MCF 10A (cell line): ENCODE data around the gene IER3. TPM values are rescaled to one million over a fixed set of nuclear protein-coding genes. Genes with fewer than 3 reads are reported as not detected.

Source experiments
- BruUV-seq: library from RNA; stranded (reverse); fragments of 400-500 nt; replicated peaks from 2 replicates; lab custom pipeline; 2021; lab: Mats Ljungman, UMichigan
- CTCF ChIA-PET: fragments of 300-600 bp; sonication (Branson Sonifier 250); formaldehyde crosslinking; extraction: SDS; loops from one replicate; lab custom pipeline; 2021; ENCODE audit warnings: antibody characterized with exemption, inconsistent platforms; lab: Yijun Ruan, JAX
- POLR2A ChIA-PET: fragments of 300-600, 350-650 bp; sonication (Branson Sonifier 250); formaldehyde crosslinking; extraction: SDS; loops from one replicate; lab custom pipeline; 2020; ENCODE audit warnings: antibody characterized with exemption, inconsistent platforms; lab: Yijun Ruan, JAX
- DNase-seq: peaks from one replicate; pipeline ENCODE4 v3.0.0-alpha.2; 2018; ENCODE audit not compliant: unreplicated experiment
- H3K27ac Mint-ChIP-seq: one replicate; pipeline ENCODE4 v1.8.0; 2022; ENCODE audit warnings: mild to moderate bottlenecking, low read depth, mixed read lengths; ENCODE audit not compliant: unreplicated experiment
- H3K27me3 Mint-ChIP-seq: one replicate; pipeline ENCODE4 v1.8.0; 2022; ENCODE audit warnings: mixed read lengths; ENCODE audit not compliant: insufficient read depth, unreplicated experiment
- H3K36me3 Mint-ChIP-seq: one replicate; pipeline ENCODE4 v1.8.0; 2022; ENCODE audit warnings: mild to moderate bottlenecking, moderate library complexity, mixed read lengths; ENCODE audit not compliant: insufficient read depth, unreplicated experiment
- H3K4me1 Mint-ChIP-seq: one replicate; pipeline ENCODE4 v1.8.0; 2022; ENCODE audit warnings: mixed read lengths; ENCODE audit not compliant: insufficient read depth, unreplicated experiment
- H3K4me3 Mint-ChIP-seq: one replicate; pipeline ENCODE4 v1.8.0; 2022; ENCODE audit warnings: mild to moderate bottlenecking, moderate library complexity, mixed read lengths; ENCODE audit not compliant: unreplicated experiment
- H3K9me3 Mint-ChIP-seq: one replicate; pipeline ENCODE4 v1.8.0; 2022; ENCODE audit warnings: mixed read lengths; ENCODE audit not compliant: unreplicated experiment
- intact Hi-C: fragments of 100-400 bp; cut with micrococcal nuclease; formaldehyde crosslinking; loops from 2 replicates; pipeline ENCODE4 v1.14.1; 2022
- total RNA-seq: library from RNA; stranded (reverse); gene quantifications from 2 replicates; pipeline ENCODE4 v1.2.3, GENCODE V29; 2022
- TF ChIP-seq, protein P1 (sequence below): fragments of 200-600 bp; IDR thresholded peaks from one replicate; pipeline ENCODE4 v1.8.0; 2022; ENCODE audit warnings: antibody characterized with exemption, mild to moderate bottlenecking; ENCODE audit not compliant: unreplicated experiment

Gene IER3
- total RNA-seq, 1 experiment from 2014 or later = 192 TPM

DNA sequence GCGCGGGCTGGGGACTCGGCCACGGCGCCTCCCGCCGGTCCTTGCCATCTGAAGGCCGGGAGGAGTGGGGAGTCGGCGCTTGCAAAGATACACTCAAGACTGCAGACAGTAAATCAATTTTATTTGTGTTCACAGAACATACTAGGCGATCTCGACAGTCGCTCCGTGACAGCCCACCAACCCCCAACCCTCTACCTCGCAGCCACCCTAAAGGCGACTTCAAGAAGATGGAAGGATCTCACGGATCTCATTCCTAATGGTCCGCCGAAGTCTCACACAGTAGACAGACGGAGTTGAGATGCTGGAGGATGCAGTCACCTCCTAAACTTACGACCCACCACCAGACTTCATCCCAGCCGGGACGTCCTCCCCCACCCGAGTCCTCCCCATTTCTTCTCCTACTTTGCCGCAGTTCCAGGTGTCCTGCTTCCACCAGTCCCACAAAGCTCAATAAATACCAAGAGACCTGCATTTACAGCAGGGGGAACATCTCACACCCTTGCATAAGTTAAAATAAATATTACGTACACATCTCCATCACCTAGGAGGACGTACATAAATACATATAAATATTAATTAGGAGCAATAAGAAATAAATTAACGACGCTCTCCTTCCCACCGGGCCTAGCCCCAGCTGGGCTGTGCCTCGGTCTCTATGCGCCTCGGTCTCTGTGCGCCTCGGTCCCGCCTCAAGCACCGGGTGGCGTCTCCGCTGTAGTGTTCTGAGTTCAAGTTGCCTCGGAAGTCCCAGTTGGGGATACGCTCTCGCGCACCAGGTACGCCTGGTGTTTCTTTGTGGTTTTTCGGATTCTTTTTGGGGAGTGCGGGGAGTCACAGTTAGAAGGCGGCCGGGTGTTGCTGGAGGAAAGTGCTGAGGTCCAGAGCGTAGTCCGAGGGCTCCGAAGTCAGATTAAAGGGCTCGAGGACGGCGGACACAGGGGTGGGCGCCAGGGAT is 971 bp downstream of the IER3 start:
- TSS peak; percentile 98 for BruUV-seq
- Mint-ChIP-seq H3K36me3 (peaks cover 58% of the 10 kb centered on the region), H3K4me3 (peak overlapping the region; percentile 91), H3K9me3 (no peaks in the 10 kb centered on the region), H3K4me1 (peaks cover 44% of the 10 kb centered on the region), H3K27me3 (no peaks in the 10 kb centered on the region), H3K27ac (peak overlapping the region; percentile 90)
- no peak for DNase-seq
- ChIA-PET POLR2A (interaction anchor here (0.5 to 9.2 kb wide), 22 partner anchors 9 to 171 kb away, joined by 3 to 159 read pairs (median 6); partner anchors contain the start of genes DDR1, MDC1 and VARS2), CTCF (interaction anchor here (0.5 to 2.1 kb wide), 14 partner anchors 9 to 638 kb away, joined by 3 to 31 read pairs (median 4); no protein-coding TSS in a partner anchor)
- intact Hi-C loops = loop anchor here (1.0 to 5.0 kb wide), 6 partner anchors 39 to 344 kb away; partner anchors contain the start of gene DDR1
- TF ChIP-seq, protein P1, sequence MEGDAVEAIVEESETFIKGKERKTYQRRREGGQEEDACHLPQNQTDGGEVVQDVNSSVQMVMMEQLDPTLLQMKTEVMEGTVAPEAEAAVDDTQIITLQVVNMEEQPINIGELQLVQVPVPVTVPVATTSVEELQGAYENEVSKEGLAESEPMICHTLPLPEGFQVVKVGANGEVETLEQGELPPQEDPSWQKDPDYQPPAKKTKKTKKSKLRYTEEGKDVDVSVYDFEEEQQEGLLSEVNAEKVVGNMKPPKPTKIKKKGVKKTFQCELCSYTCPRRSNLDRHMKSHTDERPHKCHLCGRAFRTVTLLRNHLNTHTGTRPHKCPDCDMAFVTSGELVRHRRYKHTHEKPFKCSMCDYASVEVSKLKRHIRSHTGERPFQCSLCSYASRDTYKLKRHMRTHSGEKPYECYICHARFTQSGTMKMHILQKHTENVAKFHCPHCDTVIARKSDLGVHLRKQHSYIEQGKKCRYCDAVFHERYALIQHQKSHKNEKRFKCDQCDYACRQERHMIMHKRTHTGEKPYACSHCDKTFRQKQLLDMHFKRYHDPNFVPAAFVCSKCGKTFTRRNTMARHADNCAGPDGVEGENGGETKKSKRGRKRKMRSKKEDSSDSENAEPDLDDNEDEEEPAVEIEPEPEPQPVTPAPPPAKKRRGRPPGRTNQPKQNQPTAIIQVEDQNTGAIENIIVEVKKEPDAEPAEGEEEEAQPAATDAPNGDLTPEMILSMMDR = no peak

DNA sequence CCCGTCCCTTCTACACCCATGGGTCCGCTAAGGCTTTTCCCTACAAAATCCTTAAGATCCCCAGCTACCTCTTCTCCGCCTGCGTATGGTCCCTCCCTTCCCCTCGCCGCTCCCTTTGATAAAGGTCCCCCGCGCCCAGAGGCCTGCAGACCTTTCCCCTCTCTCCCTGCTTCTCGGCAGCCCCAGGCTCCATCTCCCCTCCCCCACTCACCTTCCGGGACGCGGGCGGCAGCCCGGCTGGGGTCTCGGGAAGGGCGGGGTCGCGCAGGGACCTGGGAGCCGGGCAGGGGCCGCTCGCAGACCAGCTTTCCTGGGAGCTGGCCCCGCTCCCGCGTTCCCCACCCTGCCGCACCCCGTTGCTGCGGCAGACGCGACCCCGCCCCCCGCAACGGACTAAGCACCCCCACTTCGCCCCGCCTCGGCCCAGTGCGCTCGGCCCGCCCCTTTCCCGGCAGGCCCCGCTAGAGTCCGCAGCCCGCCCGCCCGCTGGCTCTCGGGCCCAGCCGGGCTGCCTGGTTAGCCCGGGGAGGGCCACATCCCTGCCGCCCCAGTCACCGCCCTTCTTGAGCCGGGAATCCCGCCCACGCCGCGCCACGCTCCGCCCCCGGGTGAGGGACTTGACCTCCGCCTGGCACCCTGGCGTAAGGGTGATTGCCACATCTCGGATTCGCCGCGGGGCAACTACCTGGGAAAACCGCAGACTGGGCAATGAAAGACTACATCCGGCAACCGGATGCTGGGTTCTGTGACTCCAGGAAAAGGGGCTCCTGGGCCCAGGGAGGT is 1.8 kb downstream of the IER3 start, which contains the start of gene FLOT1:
FLOT1 (minus strand) TSS at position 372 of the 783 bp plus-strand sequence. CDS start 498 bp downstream, outside the sequence.
- Mint-ChIP-seq H3K36me3 (peaks cover 64% of the 10 kb centered on the region), H3K9me3 (no peaks in the 10 kb centered on the region), H3K4me3 (peak within 1 kb of the TSS; percentile 91), H3K27me3 (no peaks in the 10 kb centered on the region), H3K27ac (peak within 1 kb of the TSS; percentile 90), H3K4me1 (peaks cover 38% of the 10 kb centered on the region)
- intact Hi-C loops = loop anchor here (1.0 to 5.0 kb wide), 5 partner anchors 78 to 345 kb away; partner anchors contain the start of gene DDR1
- TF ChIP-seq, protein P1 = no peak
- CTCF ChIA-PET = interaction anchor here (0.6 to 3.6 kb wide), 7 partner anchors 12 to 986 kb away, joined by 3 to 35 read pairs (median 4); no protein-coding TSS in a partner anchor
- DNase-seq = peak; percentile 99
- POLR2A ChIA-PET = interaction anchor here (0.5 to 9.2 kb wide), 25 partner anchors 10 to 237 kb away, joined by 3 to 159 read pairs (median 5); partner anchors contain the start of genes DDR1, DHX16 and VARS2
- BruUV-seq = no TSS peak

DNA sequence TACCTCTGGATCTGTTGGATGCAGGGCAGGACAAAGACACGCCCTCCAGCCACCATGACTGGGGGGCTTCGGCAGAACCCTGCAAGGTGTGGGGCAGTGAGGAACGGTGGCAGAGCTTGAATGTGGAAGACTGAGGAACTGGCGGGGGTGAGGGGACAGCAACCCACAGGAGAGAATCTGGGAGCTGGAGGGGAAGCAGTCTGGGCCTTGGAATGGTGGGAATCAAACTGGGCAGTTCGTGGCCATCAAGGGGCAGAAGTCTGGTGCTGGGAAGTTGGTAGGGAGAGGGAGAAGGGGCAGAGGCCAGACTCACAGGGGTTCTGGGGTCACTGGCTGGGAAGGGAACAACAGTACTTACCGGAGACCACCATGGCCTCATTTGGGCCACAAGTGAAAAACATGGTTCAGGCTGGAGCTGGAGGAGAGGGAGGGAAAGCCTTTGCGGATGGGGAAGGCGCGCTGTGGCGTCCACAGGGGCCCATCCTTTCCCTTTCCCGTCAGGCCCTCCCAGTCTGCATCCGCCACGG is 2.5 kb downstream of the IER3 start:
- no TSS peak for BruUV-seq
- peak overlapping the region; percentile 91 for H3K4me3 Mint-ChIP-seq
- POLR2A ChIA-PET = interaction anchor here (0.6 to 9.2 kb wide), 17 partner anchors 10 to 238 kb away, joined by 3 to 159 read pairs (median 5); partner anchors contain the start of genes DDR1, DHX16 and VARS2
- intact Hi-C loops = loop anchor here (1.0 to 5.0 kb wide), 5 partner anchors 78 to 345 kb away; partner anchors contain the start of gene DDR1
- no peaks in the 10 kb centered on the region for H3K9me3 Mint-ChIP-seq
- peaks cover 35% of the 10 kb centered on the region for H3K4me1 Mint-ChIP-seq
- H3K27me3 Mint-ChIP-seq = no peaks in the 10 kb centered on the region
- CTCF ChIA-PET = interaction anchor here (0.6 to 3.6 kb wide), 4 partner anchors 11 to 987 kb away, joined by 3 to 35 read pairs (median 4); no protein-coding TSS in a partner anchor
- H3K36me3 Mint-ChIP-seq = peaks cover 71% of the 10 kb centered on the region
- peak overlapping the region; percentile 82 for H3K27ac Mint-ChIP-seq
- TF ChIP-seq, protein P1 = no peak
- DNase-seq = no peak
